Esophagus squamous epithelium (tissue), 5 donors: ENCODE data around the gene ZFR2. TPM values are rescaled to one million over a fixed set of nuclear protein-coding genes. Genes with fewer than 3 reads are reported as not detected.

Source experiments
- DNase-seq: peaks from one replicate; lab custom pipeline; 2025; lab: John Stamatoyannopoulos, UW
- H3K27ac ChIP-seq, 4 donors: fragments of 200-600 bp; sonication (generic); one replicate each; pipeline ENCODE4 v1.5.1; 2016 to 2019; ENCODE audit warnings: mild to moderate bottlenecking in 1 of 4
- H3K27me3 ChIP-seq, 4 donors: fragments of 200-600 bp; sonication (generic); 1 replicate in 3 of 4; 2 replicates in 1 of 4; pipeline versions ENCODE4 v1.5.1 to v1.6.0; 2017 to 2021; ENCODE audit warnings: antibody characterized with exemption in 1 of 4
- H3K36me3 ChIP-seq, 3 donors: fragments of 200-600 bp; sonication (generic); one replicate each; pipeline ENCODE4 v1.5.1; 2016 to 2019
- H3K4me1 ChIP-seq, 3 donors: fragments of 200-600 bp; sonication (generic); one replicate each; pipeline ENCODE4 v1.5.1; 2017 to 2019
- H3K4me3 ChIP-seq, 4 donors: fragments of 200-600 bp; sonication (generic); 1 replicate in 3 of 4; 2 replicates in 1 of 4; pipeline ENCODE4 v1.5.1; 2016 to 2019; ENCODE audit warnings: mild to moderate bottlenecking in 2 of 4, moderate library complexity in 1 of 4
- H3K9me3 ChIP-seq, 3 donors: fragments of 200-600 bp; sonication (generic); one replicate each; pipeline ENCODE4 v1.5.1; 2016 to 2019
- CTCF ChIP-seq, 6 experiments: fragments of 450-650 bp in 4 of 6; fragments of 200-600 bp in 2 of 6; sonication (generic) in 2 of 6; IDR thresholded peaks; one replicate each; pipeline ENCODE4 v1.5.1; 2016 to 2019; ENCODE audit warnings: antibody characterized with exemption in 6 of 6, mild to moderate bottlenecking in 4 of 6, moderate library complexity in 4 of 6
- POLR2A ChIP-seq, 4 donors: fragments of 450-650 bp; IDR thresholded peaks; one replicate each; pipeline ENCODE4 v1.6.1; 2017; ENCODE audit warnings: antibody characterized with exemption in 4 of 4, mild to moderate bottlenecking in 4 of 4, moderate library complexity in 3 of 4
- WGBS, 2 donors: methylation state at CpG; one replicate each; pipeline ENCODE4 v1.1.5; 2018; 5-methylcytosine and 5-hydroxymethylcytosine counted together
- intact Hi-C: fragments of 100-400 bp; cut with DNase I; formaldehyde crosslinking; loops from one replicate; pipeline ENCODE4 v1.15.0; 2022
- total RNA-seq, 4 donors: library from RNA; depleted of rRNA; stranded (reverse); fragments of >200 nt; gene quantifications; one replicate each; pipeline ENCODE4 v1.1.0, GENCODE V29; 2016
- donor health status: DM: yes; HTN: yes; CAD: no.

The ZFR2 gene
- total RNA-seq, 4 donors from 2014 or later, result not detected

- Histone ChIP-seq H3K4me3 (no peak overlapping the region), H3K27ac (no peak overlapping the region), H3K36me3 (peaks cover 0 to 47% (median 3%) of the 10 kb centered on the region in 3 donors), H3K4me1 (peaks cover 0 to 5% (median 0%) of the 10 kb centered on the region in 3 donors), H3K27me3 (peaks cover 0 to 10% (median 0%) of the 10 kb centered on the region in 4 donors), H3K9me3 (no peaks in the 10 kb centered on the region)
- intact Hi-C loops, result no loop called here
- WGBS, 2 donors, result 57 to 76% methylated on average over 4 to 8 of the region's 53 CpGs
- DNase-seq, result no peak
- TF ChIP-seq CTCF (IDR thresholded peaks at IDR 0.05), result no peak
- no peak for TF ChIP-seq POLR2A (IDR thresholded peaks at IDR 0.05)
Observed at GRCh38 chr19:3770136-3770999, 98.5 kb downstream of the ZFR2 start.

GRCh38 chr19:3769494-3769893 lies 99.3 kb downstream of the ZFR2 start:
- Histone ChIP-seq H3K27me3 (peaks cover 0 to 10% (median 0%) of the 10 kb centered on the region in 4 donors), H3K4me1 (peaks cover 0 to 5% (median 0%) of the 10 kb centered on the region in 3 donors), H3K36me3 (peaks cover 0 to 52% (median 3%) of the 10 kb centered on the region in 3 donors), H3K27ac (no peak overlapping the region), H3K9me3 (no peaks in the 10 kb centered on the region), H3K4me3 (no peak overlapping the region)
- no CpG with 5 or more reads among the region's 17 CpGs for WGBS, 2 donors
- TF ChIP-seq CTCF (IDR thresholded peaks at IDR 0.05) (no peak), POLR2A (IDR thresholded peaks at IDR 0.05) (no peak)
- intact Hi-C loops, result no loop called here
- DNase-seq, result no peak

DNA sequence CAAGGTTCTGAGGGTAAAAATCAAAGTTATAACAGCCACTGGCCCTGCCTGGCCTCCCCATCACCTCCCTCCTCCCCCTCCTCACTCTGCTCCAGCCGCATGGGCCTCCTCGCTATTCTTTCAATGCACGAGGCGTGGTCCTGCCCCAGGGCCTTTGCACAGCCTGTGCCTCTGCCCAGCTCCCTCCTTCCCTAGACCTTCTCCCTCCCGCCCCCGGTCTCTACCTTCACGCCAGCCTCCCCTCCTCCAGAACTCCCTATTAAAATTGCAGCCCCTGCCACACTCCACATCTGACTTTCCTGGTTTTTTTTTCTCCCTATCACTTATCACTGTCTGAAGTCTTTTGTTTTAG lies 100.1 kb downstream of the ZFR2 start:
- Histone ChIP-seq H3K36me3 (peaks cover 0 to 52% (median 3%) of the 10 kb centered on the region in 3 donors), H3K27me3 (peaks cover 0 to 10% (median 0%) of the 10 kb centered on the region in 4 donors), H3K4me3 (no peak overlapping the region), H3K9me3 (no peaks in the 10 kb centered on the region), H3K27ac (no peak overlapping the region), H3K4me1 (peaks cover 0 to 10% (median 2%) of the 10 kb centered on the region in 3 donors)
- DNase-seq, result no peak
- intact Hi-C loops, result no loop called here
- TF ChIP-seq POLR2A (IDR thresholded peaks at IDR 0.05) (no peak), CTCF (IDR thresholded peaks at IDR 0.05) (no peak)
- 76 to 82% methylated on average over 7 of the region's 7 CpGs for WGBS, 2 donors

DNA sequence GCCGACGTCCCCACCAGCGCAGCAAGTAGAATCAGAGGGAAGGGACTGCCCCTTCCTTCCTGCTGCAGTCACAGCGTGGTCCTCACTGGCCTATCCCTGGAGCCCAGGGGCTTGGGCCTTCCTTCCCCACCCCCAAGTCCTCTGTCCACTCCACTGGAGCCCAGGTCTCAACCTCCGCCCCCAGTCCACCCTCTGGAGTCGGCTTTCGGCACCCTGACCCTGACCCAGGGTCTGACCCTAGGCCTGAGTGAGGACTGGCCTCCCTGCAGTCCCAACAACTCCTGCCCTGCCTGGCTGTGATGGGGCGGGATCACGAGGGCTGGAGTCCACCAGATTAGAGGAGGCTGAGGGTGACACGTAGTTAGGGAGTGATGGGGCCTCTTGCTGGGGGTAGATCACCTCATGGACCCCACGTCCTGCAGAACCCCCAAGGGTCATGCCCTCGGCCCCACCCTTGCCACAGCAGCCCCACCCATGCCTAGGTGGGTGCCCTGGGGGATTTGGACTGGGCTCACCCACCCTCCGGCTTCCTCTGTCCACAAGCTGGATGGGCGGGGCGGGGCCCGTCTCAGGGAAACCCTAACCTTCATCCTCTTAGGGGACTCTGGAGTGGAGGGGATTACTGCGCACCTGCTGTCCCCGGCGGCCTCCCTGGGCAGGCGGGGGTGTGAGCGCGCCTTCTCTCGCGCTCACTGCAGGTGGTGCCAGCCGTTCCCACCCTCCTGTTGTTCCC lies 100.7 kb downstream of the ZFR2 start:
- Histone ChIP-seq H3K9me3 (no peaks in the 10 kb centered on the region), H3K4me3 (no peak overlapping the region), H3K27me3 (peaks cover 0 to 10% (median 0%) of the 10 kb centered on the region in 4 donors), H3K4me1 (peaks cover 0 to 16% (median 7%) of the 10 kb centered on the region in 3 donors), H3K27ac (no peak overlapping the region), H3K36me3 (peaks cover 0 to 52% (median 3%) of the 10 kb centered on the region in 3 donors)
- intact Hi-C loops, result no loop called here
- TF ChIP-seq POLR2A (IDR thresholded peaks at IDR 0.05) (no peak), CTCF (IDR thresholded peaks at IDR 0.05) (no peak)
- 78 to 95% methylated on average over 3 to 10 of the region's 25 CpGs for WGBS, 2 donors
- DNase-seq, result no peak

- Histone ChIP-seq H3K27ac (no peak overlapping the region), H3K27me3 (peaks cover 0 to 9% (median 0%) of the 10 kb centered on the region in 4 donors), H3K36me3 (peaks cover 0 to 52% (median 3%) of the 10 kb centered on the region in 3 donors), H3K4me3 (no peak overlapping the region), H3K4me1 (peaks cover 0 to 16% (median 8%) of the 10 kb centered on the region in 3 donors), H3K9me3 (no peaks in the 10 kb centered on the region)
- DNase-seq, result no peak
- intact Hi-C loops, result no loop called here
- TF ChIP-seq POLR2A (IDR thresholded peaks at IDR 0.05) (no peak), CTCF (IDR thresholded peaks at IDR 0.05) (no peak)
- WGBS, 2 donors, result 96 to 100% methylated on average over 2 to 6 of the region's 23 CpGs
Observed at GRCh38 chr19:3767050-3767449, 101.8 kb downstream of the ZFR2 start.
